Heart left ventricle (tissue), 13 donors: ENCODE data around the gene SPEM2.

Experiments
- POLR2A ChIP-seq, 2 donors: fragments of 450-650 bp; IDR thresholded peaks; one replicate each; pipeline ENCODE4 v1.6.1; 2017; ENCODE audit warnings: antibody characterized with exemption in 2 of 2, mild to moderate bottlenecking in 2 of 2, moderate library complexity in 2 of 2
- TF ChIP-seq, protein P1 (sequence below), 12 donors: fragments of 200-600 bp; sonication (generic) in 4 of 12; IDR thresholded peaks; one replicate each; pipeline versions ENCODE4 v1.5.0 to v1.8.0; 2018 to 2022; ENCODE audit warnings: antibody characterized with exemption in 12 of 12, mild to moderate bottlenecking in 5 of 12
- donor health status: ischemic (EF 13 %, LVEDD 7.1; RV severe dilation, severe dysfunction).
- donor health status: DM: no; HTN: yes; CAD: no.
- donor health status: DM: no; HTN: no; CAD: no.
- donor health status: ischemic (EF 25% LVEDD 6.9; RV normal size, moderate dysfunction).
- donor health status: ischemic (EF 25% LVEDD 5.7; RV mildly dilated, moderate dysfunction).
- donor health status: ischemic (EF 35%, LVEDD 5.7; RV mildly dilated, moderate dysfunction).
- donor health status: nonischemic (EF 11% LVEDD 7.7; RV severe dilation, severe dysfunction).
- donor health status: DM: yes; HTN: yes; CAD: no.
- donor health status: PGD.
- donor health status: ischemic (EF 29% LVEDD 5.4; RV normal size, mild dysfunction).
- donor health status: nonischemic (EF 23%, LVEDD 6.1; RV moderate dilation, normal function).

DNA sequence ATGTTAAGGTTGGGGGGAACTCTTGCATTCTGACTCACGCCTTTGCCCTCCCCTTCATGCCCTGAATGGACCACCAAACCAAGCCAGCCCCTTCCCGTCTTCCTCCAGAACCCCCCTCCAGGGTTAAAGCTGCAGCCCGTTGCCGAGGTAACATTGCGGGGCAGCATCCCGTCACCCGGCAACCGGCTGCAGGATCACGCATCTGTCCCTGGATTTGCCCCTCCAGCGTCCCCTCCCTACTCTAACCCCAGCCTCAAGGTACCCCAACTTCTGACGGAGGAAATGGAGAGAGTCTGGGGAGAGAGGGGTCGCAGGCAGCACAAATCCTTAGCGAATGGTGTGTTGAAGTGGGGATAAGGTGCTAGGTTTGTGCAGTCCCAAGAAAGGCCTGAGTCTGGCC, 18.3 kb upstream of the SPEM2 start:
- TF ChIP-seq, protein P1, sequence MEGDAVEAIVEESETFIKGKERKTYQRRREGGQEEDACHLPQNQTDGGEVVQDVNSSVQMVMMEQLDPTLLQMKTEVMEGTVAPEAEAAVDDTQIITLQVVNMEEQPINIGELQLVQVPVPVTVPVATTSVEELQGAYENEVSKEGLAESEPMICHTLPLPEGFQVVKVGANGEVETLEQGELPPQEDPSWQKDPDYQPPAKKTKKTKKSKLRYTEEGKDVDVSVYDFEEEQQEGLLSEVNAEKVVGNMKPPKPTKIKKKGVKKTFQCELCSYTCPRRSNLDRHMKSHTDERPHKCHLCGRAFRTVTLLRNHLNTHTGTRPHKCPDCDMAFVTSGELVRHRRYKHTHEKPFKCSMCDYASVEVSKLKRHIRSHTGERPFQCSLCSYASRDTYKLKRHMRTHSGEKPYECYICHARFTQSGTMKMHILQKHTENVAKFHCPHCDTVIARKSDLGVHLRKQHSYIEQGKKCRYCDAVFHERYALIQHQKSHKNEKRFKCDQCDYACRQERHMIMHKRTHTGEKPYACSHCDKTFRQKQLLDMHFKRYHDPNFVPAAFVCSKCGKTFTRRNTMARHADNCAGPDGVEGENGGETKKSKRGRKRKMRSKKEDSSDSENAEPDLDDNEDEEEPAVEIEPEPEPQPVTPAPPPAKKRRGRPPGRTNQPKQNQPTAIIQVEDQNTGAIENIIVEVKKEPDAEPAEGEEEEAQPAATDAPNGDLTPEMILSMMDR (IDR thresholded peaks at IDR 0.05): no peak
- no peak for TF ChIP-seq POLR2A (IDR thresholded peaks at IDR 0.05)
